Ovary (tissue), 9 donors: ENCODE results near the gene LYST. TPM values are rescaled to one million over a fixed set of nuclear protein-coding genes. Genes with fewer than 3 reads are reported as not detected.

Experiments used
- DNase-seq, 5 donors: peaks; one replicate each; pipeline ENCODE4 v3.0.0-alpha.2; 2019 to 2020
- H3K27ac ChIP-seq, 2 donors: fragments of 200-600 bp; one replicate each; pipeline versions ENCODE4 v1.5.1 to v1.8.0; 2019 to 2022
- H3K27me3 ChIP-seq: fragments of 200-600 bp; one replicate; pipeline ENCODE4 v1.8.0; 2022
- H3K36me3 ChIP-seq: fragments of 200-600 bp; sonication (generic); one replicate; pipeline ENCODE4 v1.5.1; 2019
- H3K4me1 ChIP-seq: one replicate; pipeline ENCODE4 v1.8.1; 2013; ENCODE audit warnings: mild to moderate bottlenecking, moderate library complexity; ENCODE audit not compliant: insufficient read depth
- H3K4me3 ChIP-seq: fragments of 200-600 bp; sonication (generic); one replicate; pipeline ENCODE4 v1.5.1; 2017
- H3K9me3 ChIP-seq, 2 donors: fragments of 200-600 bp in 1 of 2; sonication (generic) in 1 of 2; one replicate each; pipeline versions ENCODE4 v1.5.1 to v1.8.1; 2013 to 2019; ENCODE audit warnings: mild to moderate bottlenecking in 1 of 2, moderate library complexity in 1 of 2
- EP300 ChIP-seq: sonication (generic); formaldehyde crosslinking; IDR thresholded peaks from one replicate; pipeline ENCODE4 v1.6.1; 2017; ENCODE audit warnings: antibody characterized with exemption
- POLR2A ChIP-seq: fragments of 450-650 bp; IDR thresholded peaks from one replicate; pipeline ENCODE4 v1.6.1; 2017; ENCODE audit warnings: antibody characterized with exemption, mild to moderate bottlenecking, moderate library complexity
- WGBS, 3 donors: extraction: QIAGEN DNeasy Blood & Tissue Kit in 1 of 3; methylation state at CpG; one replicate each; pipeline versions ENCODE4 v1.1.5 to v1.1.7; 2013 to 2017; 5-methylcytosine and 5-hydroxymethylcytosine counted together
- intact Hi-C, 4 donors: fragments of 100-400 bp; cut with DNase I; formaldehyde crosslinking; loops; one replicate each; pipeline versions ENCODE4 v1.11.0 to v1.15.1; 2022 to 2023
- polyA plus RNA-seq, 2 donors: library from polyadenylated mRNA; stranded (reverse); fragments of 200-250 nt in 1 of 2; fragments of 350-450 nt in 1 of 2; fragmentation: Illumina TruSeq in 1 of 2; extraction: RNeasy Lipid Tissue Mini Kit (QIAGEN cat#74804) in 1 of 2; gene quantifications; one replicate each; pipeline ENCODE4 v1.2.3, GENCODE V29; 2013 to 2014
- total RNA-seq, 7 donors: library from RNA; depleted of rRNA in 2 of 7; stranded (reverse); fragments of >200 nt in 2 of 7; fragmentation: NEBNext Ultra II Directional in 3 of 7; extraction: Animal tissue kit (Norgen Biotek cat#: 25700) in 3 of 7; gene quantifications; one replicate each; pipeline versions ENCODE4 v1.1.0 to v1.2.4, GENCODE V29; 2016 to 2023
- TF ChIP-seq, protein P1 (sequence below), 3 donors: fragments of 450-650 bp in 2 of 3; fragments of 200-600 bp in 1 of 3; IDR thresholded peaks; one replicate each; pipeline versions ENCODE4 v1.5.1 to v1.8.0; 2016 to 2022; ENCODE audit warnings: antibody characterized with exemption in 3 of 3, mild to moderate bottlenecking in 1 of 3
- donor health status: DM: no; HTN: no; CAD: no; lungs with moderate emphysema.
- donor health status: DM: no; HTN: no; CAD: no.
- donor health status: Bipolar disorder and iron deficiency.
- donor health status: DM: yes; HTN: yes; CAD: no.
- donor health status: DM: no; HTN: no; CAD: no.
- donor health status: DM: yes; HTN: yes; CAD: no.

Gene LYST
- total and polyA plus RNA-seq, 9 donors: 6.8 to 29.2 (median 21.7) TPM

DNA sequence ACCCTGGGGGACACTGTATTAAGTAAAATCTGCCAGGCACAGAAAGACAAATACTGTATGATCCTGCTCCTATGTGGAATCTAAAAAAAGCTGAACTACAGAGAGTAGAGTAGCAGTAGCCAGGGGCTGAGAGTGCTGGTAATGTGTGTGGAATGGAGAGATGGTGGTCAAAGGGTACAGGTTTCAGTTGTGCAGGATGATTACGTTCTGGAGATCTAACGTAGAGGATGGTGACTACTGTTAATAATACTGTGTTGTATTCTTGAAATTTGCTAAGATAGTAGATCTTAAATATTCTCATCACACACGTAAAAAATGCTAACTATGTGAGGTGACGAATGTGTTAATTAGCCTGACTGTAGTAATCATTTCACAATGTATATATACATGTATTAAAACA, 177.3 kb downstream of the LYST start:
- Histone ChIP-seq H3K27ac (no peak overlapping the region), H3K27me3 (no peaks in the 10 kb centered on the region), H3K4me3 (no peak overlapping the region), H3K4me1 (peaks cover 3% of the 10 kb centered on the region), H3K36me3 (no peaks in the 10 kb centered on the region), H3K9me3 (peaks cover 0 to 3% of the 10 kb centered on the region in 2 donors)
- no peak for TF ChIP-seq EP300
- TF ChIP-seq, protein P1, sequence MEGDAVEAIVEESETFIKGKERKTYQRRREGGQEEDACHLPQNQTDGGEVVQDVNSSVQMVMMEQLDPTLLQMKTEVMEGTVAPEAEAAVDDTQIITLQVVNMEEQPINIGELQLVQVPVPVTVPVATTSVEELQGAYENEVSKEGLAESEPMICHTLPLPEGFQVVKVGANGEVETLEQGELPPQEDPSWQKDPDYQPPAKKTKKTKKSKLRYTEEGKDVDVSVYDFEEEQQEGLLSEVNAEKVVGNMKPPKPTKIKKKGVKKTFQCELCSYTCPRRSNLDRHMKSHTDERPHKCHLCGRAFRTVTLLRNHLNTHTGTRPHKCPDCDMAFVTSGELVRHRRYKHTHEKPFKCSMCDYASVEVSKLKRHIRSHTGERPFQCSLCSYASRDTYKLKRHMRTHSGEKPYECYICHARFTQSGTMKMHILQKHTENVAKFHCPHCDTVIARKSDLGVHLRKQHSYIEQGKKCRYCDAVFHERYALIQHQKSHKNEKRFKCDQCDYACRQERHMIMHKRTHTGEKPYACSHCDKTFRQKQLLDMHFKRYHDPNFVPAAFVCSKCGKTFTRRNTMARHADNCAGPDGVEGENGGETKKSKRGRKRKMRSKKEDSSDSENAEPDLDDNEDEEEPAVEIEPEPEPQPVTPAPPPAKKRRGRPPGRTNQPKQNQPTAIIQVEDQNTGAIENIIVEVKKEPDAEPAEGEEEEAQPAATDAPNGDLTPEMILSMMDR (IDR thresholded peaks at IDR 0.05): no peak
- TF ChIP-seq POLR2A: no peak
- intact Hi-C loops: no loop called here
- whole genome bisulfite sequencing, 3 donors: 94 to 96% (median 95%) methylated on average over 4 of the region's 4 CpGs
- DNase-seq: no peak

DNA sequence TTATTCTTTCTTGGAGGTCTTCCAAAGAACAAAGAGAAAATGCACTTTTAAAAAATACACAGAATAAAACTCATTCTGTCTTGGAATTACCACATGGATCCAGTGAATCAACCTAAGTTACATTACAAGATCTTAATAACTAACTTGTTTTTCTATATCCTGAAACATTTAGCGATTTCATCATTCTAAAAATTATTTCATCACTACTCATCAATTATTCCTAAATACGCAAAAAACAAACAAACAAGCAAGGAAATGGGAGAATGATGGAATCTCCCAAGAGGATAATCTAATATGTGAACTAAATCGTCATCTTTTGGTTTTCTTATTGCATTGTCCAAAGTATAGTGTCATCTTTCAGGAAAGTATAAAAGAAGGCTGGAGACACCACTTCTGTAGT, 178.6 kb downstream of the LYST start:
- no peaks in the 10 kb centered on the region for H3K27me3 ChIP-seq
- no peaks in the 10 kb centered on the region for H3K36me3 ChIP-seq
- peaks cover 6% of the 10 kb centered on the region for H3K4me1 ChIP-seq
- WGBS, 3 donors: 76 to 82% (median 78%) methylated on average over 3 of the region's 3 CpGs
- DNase-seq: no peak
- peak overlapping the region in 1 of 2 donors; percentile 41 for H3K27ac ChIP-seq
- TF ChIP-seq, protein P1 (IDR thresholded peaks at IDR 0.05): no peak
- no peak for TF ChIP-seq EP300
- TF ChIP-seq POLR2A: no peak
- intact Hi-C loops: no loop called here
- no peak overlapping the region for H3K4me3 ChIP-seq
- H3K9me3 ChIP-seq: peaks cover 0 to 3% of the 10 kb centered on the region in 2 donors

DNA sequence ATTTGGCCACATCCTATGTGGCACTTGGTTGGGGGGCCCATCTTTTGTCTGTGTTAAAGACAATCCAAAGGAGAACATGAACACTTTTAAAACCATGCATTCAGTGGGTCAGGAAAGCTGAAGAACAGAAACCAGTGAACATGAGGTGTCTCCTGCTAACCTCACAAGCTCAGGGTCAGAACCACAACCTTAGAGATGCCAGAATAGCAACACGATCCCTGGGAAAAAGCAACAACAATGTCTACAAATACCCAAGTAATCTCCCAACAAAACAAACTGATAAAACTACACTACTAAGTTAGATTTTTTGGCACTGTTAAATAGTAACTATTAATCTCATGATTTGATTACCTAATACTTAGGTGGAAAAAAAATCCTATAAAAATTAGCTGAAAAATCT, 183.1 kb downstream of the LYST start:
- H3K4me1 ChIP-seq: peaks cover 9% of the 10 kb centered on the region
- no peak overlapping the region for H3K4me3 ChIP-seq
- no peaks in the 10 kb centered on the region for H3K9me3 ChIP-seq
- TF ChIP-seq EP300: no peak
- TF ChIP-seq POLR2A: no peak
- TF ChIP-seq, protein P1 (IDR thresholded peaks at IDR 0.05): no peak
- H3K27me3 ChIP-seq: no peaks in the 10 kb centered on the region
- DNase-seq: no peak
- intact Hi-C loops: no loop called here
- no peaks in the 10 kb centered on the region for H3K36me3 ChIP-seq
- 10 to 41% (median 24%) methylated on average over 1 of the region's 1 CpG for WGBS, 3 donors
- H3K27ac ChIP-seq: no peak overlapping the region

DNA sequence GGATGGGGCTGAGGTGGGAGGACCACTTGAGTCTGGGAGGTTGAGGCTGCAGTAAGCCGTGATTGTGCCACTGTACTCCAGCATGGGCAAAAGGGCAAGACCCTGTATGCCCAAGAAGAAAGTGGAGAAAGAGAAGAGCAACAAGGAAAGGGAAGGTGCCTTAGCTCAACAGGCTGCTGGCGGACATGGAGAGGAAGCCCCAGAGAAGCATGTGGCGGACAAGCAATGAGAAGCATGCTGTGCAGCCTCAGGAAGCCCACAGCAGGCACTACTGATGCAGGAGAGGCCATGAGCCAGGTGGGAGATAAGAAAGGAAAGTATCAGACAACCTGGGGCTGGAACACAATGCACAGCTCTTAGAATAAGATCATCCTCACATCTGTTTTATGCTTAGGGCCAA, 184.5 kb downstream of the LYST start:
- no peak for DNase-seq
- no peaks in the 10 kb centered on the region for H3K36me3 ChIP-seq
- intact Hi-C loops: no loop called here

More for the DNA sequence above, 184.5 kb downstream of the LYST start:
- Histone ChIP-seq H3K4me3 (no peak overlapping the region), H3K9me3 (no peaks in the 10 kb centered on the region), H3K4me1 (peaks cover 7% of the 10 kb centered on the region), H3K27me3 (no peaks in the 10 kb centered on the region), H3K27ac (no peak overlapping the region)
- 95 to 97% (median 96%) methylated on average over 3 of the region's 3 CpGs for WGBS, 3 donors
- TF ChIP-seq POLR2A: no peak
- TF ChIP-seq EP300: no peak
- TF ChIP-seq, protein P1 (IDR thresholded peaks at IDR 0.05): no peak
